SJSA1 (cell line): ENCODE results near the gene AK1. TPM values are rescaled to one million over a fixed set of nuclear protein-coding genes. Genes with fewer than 3 reads are reported as not detected.

Experiments used
- DNase-seq, 2 experiments: peaks; one replicate each; pipeline ENCODE4 v3.0.0-alpha.2; 2015 to 2020; ENCODE audit warnings: low spot score in 2 of 2, low read depth in 1 of 2
- H3K27ac ChIP-seq: fragments of 250-450 bp; sonication (Bioruptor Pico); 2 replicates; pipeline ENCODE4 v1.5.1; 2020; ENCODE audit warnings: mild to moderate bottlenecking, moderate library complexity
- H3K27me3 ChIP-seq: fragments of 250-450 bp; sonication (Bioruptor Pico); replicated peaks from 2 replicates; pipeline ENCODE4 v1.5.1; 2020; ENCODE audit warnings: mild to moderate bottlenecking, moderate library complexity
- H3K36me3 ChIP-seq: fragments of 250-450 bp; sonication (Bioruptor Pico); 2 replicates; pipeline ENCODE4 v1.5.1; 2020; ENCODE audit warnings: mild to moderate bottlenecking
- H3K4me1 ChIP-seq: fragments of 250-450 bp; sonication (Bioruptor Pico); replicated peaks from 2 replicates; pipeline ENCODE4 v1.6.1; 2021; ENCODE audit warnings: mild to moderate bottlenecking
- H3K4me3 ChIP-seq: fragments of 250-450 bp; sonication (Bioruptor Pico); 2 replicates; pipeline ENCODE4 v1.5.1; 2020; ENCODE audit warnings: mild to moderate bottlenecking
- H3K9me3 ChIP-seq: fragments of 250-450 bp; sonication (Bioruptor Pico); replicated peaks from 2 replicates; pipeline ENCODE4 v1.5.1; 2020; ENCODE audit warnings: mild to moderate bottlenecking
- total RNA-seq: library from RNA; depleted of rRNA; stranded (reverse); fragments of >200 nt; shearing (Covaris generic); gene quantifications from 2 replicates; pipeline ENCODE4 v1.2.3, GENCODE V29; 2014

Gene AK1
- total RNA-seq, 1 experiment from 2014 or later, result 32.6 TPM

- H3K9me3 ChIP-seq, result no peaks in the 10 kb centered on the region
- no peak overlapping the region for H3K27ac ChIP-seq
- peaks cover 20% of the 10 kb centered on the region for H3K4me1 ChIP-seq
- no peaks in the 10 kb centered on the region for H3K36me3 ChIP-seq
- H3K4me3 ChIP-seq, result no peak overlapping the region
- no peak for DNase-seq
- H3K27me3 ChIP-seq, result no peaks in the 10 kb centered on the region
These were observed 16.7 kb downstream of the AK1 start for GRCh38 chr9:127860779-127861178.

- Histone ChIP-seq H3K4me3 (no peak overlapping the region), H3K27me3 (no peaks in the 10 kb centered on the region), H3K36me3 (no peaks in the 10 kb centered on the region), H3K4me1 (peaks cover 20% of the 10 kb centered on the region), H3K9me3 (no peaks in the 10 kb centered on the region), H3K27ac (no peak overlapping the region)
- DNase-seq, result no peak
These were observed 17.2 kb downstream of the AK1 start for GRCh38 chr9:127860260-127860659.

DNA sequence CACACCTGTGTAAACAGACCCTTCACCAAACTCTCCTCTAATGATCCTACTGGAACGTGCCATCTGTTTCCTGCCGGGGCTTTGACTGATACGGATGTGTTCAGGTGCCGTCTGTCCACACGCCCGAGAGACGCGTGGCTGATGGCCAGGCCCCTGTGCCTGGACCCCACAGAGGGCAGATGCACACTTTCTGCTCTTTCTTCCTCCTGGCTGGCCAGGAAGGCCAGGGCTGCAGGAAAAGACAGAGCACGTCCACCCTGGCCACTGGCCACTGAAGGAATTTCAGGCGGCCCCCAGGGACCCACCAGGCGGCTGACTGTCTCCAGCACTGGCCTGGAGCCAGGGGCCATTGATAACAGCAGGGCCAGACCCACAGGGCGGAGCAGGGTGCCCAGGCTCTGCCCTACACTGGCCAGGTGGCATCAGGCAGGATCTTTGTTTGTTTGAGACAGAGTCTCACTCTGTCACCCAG, 19.4 kb downstream of the AK1 start:
- H3K9me3 ChIP-seq, result no peaks in the 10 kb centered on the region
- H3K27me3 ChIP-seq, result no peaks in the 10 kb centered on the region
- no peak overlapping the region for H3K27ac ChIP-seq
- DNase-seq, result peak in 1 of 2 experiments; percentile 19
- no peak overlapping the region for H3K4me3 ChIP-seq
- H3K4me1 ChIP-seq, result peaks cover 38% of the 10 kb centered on the region
- H3K36me3 ChIP-seq, result no peaks in the 10 kb centered on the region; the same call in 1 of the 2 replicates

GRCh38 chr9:127857278-127857677, 20.2 kb downstream of the AK1 start:
- no peak for DNase-seq
- H3K27me3 ChIP-seq, result no peaks in the 10 kb centered on the region

DNA sequence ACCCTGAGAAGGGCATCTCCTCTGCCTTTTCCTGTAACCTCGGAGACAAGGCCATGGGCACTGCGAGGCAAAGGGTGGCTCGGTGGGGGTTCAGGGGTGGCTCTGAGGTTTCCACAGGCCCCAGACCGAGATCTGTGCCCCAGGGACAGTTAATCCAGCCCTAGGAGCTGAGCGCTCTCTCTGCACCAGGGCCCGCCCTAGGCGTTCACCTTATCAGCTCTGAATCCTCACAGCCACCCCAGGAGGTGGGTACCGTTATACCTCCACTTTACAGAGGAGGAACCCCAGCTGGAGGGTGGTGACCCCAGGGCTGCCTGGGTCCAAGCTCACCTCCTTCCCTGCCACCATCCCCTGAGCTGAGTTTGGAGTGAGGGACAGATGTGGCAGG, 20.8 kb downstream of the AK1 start:
- no peak overlapping the region for H3K27ac ChIP-seq
- peaks cover 7% of the 10 kb centered on the region for H3K36me3 ChIP-seq
- no peaks in the 10 kb centered on the region for H3K27me3 ChIP-seq
- DNase-seq, result no peak
- H3K9me3 ChIP-seq, result no peaks in the 10 kb centered on the region
- peaks cover 36% of the 10 kb centered on the region for H3K4me1 ChIP-seq
- H3K4me3 ChIP-seq, result no peak overlapping the region

More at GRCh38 chr9:127857278-127857677, 20.2 kb downstream of the AK1 start:
- Histone ChIP-seq H3K36me3 (peaks cover 2% of the 10 kb centered on the region), H3K27ac (no peak overlapping the region), H3K4me1 (peaks cover 41% of the 10 kb centered on the region), H3K4me3 (no peak overlapping the region), H3K9me3 (no peaks in the 10 kb centered on the region)

GRCh38 chr9:127856094-127856728, 21.3 kb downstream of the AK1 start:
- Histone ChIP-seq H3K4me3 (no peak overlapping the region), H3K36me3 (peaks cover 12% of the 10 kb centered on the region), H3K4me1 (peaks cover 36% of the 10 kb centered on the region), H3K9me3 (no peaks in the 10 kb centered on the region), H3K27ac (no peak overlapping the region), H3K27me3 (no peaks in the 10 kb centered on the region)
- no peak for DNase-seq

DNA sequence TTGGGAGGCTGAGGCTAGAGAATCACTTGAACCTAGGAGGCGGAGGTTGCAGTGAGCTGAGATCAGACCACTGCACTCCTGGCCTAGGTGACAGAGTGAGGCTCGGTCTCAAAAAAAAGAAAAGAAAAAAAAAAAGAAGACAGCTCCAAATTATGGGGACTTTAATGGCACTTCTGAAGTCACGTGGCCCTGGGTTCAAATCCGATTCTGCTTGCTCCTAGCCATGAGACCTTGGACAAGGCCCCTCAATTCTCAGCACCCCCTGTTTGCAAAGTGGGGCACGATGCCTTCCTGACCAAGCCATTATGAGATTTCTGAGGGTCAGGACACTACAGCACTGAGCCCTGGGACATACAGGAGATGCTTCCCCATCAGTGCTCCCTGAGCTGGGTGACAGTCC, 22.0 kb downstream of the AK1 start:
- Histone ChIP-seq H3K4me3 (no peak overlapping the region), H3K27ac (no peak overlapping the region), H3K4me1 (peaks cover 36% of the 10 kb centered on the region), H3K9me3 (no peaks in the 10 kb centered on the region), H3K36me3 (peaks cover 15% of the 10 kb centered on the region), H3K27me3 (no peaks in the 10 kb centered on the region)
- no peak for DNase-seq

DNA sequence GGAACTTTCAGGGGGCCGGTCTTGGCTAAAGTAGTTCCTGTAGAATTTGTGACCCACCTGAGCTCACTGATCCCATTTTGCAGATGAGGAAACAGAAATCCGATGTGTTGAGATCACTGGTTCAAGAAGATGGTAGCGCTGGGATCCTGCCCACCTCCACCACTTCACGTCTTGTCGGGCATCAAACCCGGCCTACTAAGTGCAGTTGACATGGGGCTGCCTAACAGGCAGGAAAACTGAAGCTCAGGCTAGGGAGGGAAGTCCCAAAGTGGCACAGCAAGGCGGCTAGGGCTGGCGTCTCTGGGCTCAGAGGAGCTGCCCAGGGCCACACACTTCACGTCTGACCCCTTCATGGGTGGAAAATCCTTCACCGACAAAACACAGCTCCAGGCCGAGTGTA, 22.5 kb downstream of the AK1 start:
- Histone ChIP-seq H3K27ac (0 out of 2 replicates have a peak overlapping the region, but pooled peaks have one; percentile 32), H3K9me3 (no peaks in the 10 kb centered on the region), H3K4me1 (peaks cover 36% of the 10 kb centered on the region), H3K4me3 (no peak overlapping the region), H3K36me3 (peaks cover 16% of the 10 kb centered on the region), H3K27me3 (no peaks in the 10 kb centered on the region)
- DNase-seq, result no peak

- peak; percentile 56 to 78 for DNase-seq
- H3K36me3 ChIP-seq, result peaks cover 17% of the 10 kb centered on the region
- peak within 1 kb of the TSS; percentile 57 for H3K27ac ChIP-seq
- peak within 1 kb of the TSS; percentile 55 for H3K4me3 ChIP-seq
- peaks cover 36% of the 10 kb centered on the region for H3K4me1 ChIP-seq
- H3K9me3 ChIP-seq, result peaks cover 6% of the 10 kb centered on the region
- H3K27me3 ChIP-seq, result no peaks in the 10 kb centered on the region
These were observed 23.2 kb downstream of the AK1 start, which contains the start of gene ENG for GRCh38 chr9:127854184-127854806. ENG (minus strand) TSS chr9:127854658; CDS start chr9:127854355, 303 bp downstream.

DNA sequence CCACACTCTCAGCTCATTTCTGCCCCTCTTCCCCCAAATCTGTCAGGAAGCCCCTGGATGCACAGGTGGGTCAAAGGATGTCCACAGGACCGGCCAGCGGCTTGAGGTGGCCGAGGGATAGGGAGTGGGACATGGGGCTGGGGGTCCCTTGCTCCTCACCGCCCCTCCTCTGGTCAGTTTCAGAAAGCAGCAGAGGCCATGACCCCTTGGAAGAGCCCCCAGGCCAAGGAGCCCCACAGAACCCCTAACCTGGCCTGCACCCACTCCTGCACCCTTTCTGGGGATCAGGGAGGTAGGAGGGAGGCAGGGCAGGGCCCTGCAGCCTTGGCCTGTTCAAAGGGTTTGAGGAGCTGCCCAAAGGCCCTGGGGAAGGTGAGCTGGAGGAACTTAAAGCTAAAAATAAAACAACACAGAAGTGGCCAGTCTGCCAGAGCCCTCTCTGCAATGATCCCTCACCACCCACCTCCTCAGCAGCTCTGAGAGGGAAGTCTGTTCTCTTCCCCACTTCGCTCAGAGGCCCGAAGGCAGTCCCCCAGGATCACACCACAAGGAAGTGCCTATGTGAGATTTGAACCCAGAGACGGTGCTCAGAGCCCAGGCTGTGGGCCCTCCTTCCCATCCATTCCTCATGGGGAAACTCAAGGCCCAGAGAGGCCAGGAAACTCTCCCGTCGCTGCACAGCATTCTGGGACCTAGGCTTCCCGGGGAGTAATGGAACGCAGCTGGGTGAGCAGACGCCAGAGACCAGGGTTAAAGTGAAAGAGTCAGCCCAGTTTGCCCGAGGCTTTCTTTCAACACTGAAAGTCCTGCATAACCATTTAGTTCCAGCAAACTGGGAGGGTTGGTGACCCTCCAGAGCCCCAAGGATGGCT, 23.9 kb downstream of the AK1 start:
- H3K9me3 ChIP-seq, result peaks cover 9% of the 10 kb centered on the region
- peak overlapping the region; percentile 57 for H3K27ac ChIP-seq
- no peak for DNase-seq
- peaks cover 35% of the 10 kb centered on the region for H3K4me1 ChIP-seq
- H3K4me3 ChIP-seq, result peak overlapping the region; percentile 55
- peaks cover 24% of the 10 kb centered on the region for H3K36me3 ChIP-seq
- no peaks in the 10 kb centered on the region for H3K27me3 ChIP-seq

- H3K4me3 ChIP-seq, result no peak overlapping the region
- H3K4me1 ChIP-seq, result peaks cover 27% of the 10 kb centered on the region
- DNase-seq, result no peak
- H3K36me3 ChIP-seq, result peaks cover 27% of the 10 kb centered on the region
- H3K27ac ChIP-seq, result no peak overlapping the region
- H3K9me3 ChIP-seq, result peaks cover 9% of the 10 kb centered on the region
- no peaks in the 10 kb centered on the region for H3K27me3 ChIP-seq
These were observed 24.6 kb downstream of the AK1 start for GRCh38 chr9:127852829-127853228.

DNA sequence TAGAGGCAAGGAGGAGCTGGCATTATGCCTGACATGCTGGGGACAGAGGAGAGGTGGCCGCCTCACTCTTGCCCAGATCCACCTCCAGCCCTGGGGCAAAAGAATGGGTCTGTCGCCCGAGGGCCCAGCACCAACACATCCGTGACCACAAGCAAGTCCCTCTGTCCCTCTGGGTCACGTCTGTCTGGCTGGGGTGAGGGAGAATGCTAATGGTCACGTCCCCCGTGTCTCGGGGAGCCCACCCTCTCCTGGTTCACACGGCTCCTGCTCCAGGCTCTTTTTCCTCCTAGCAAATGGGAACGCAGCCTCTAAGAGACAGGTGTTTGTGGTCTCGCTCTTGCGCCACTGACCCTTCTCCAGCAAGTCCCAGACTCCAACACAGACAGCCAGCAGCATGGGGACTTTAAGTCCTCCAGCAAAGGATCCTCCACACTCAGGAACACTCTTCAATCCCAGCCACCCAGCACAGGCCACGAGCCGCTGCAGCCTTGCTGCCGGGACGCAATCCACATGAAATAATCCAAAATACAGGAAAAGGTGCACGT, 27.1 kb downstream of the AK1 start:
- Histone ChIP-seq H3K9me3 (peaks cover 9% of the 10 kb centered on the region), H3K27me3 (no peaks in the 10 kb centered on the region), H3K27ac (no peak overlapping the region), H3K36me3 (peaks cover 27% of the 10 kb centered on the region), H3K4me1 (peaks cover 22% of the 10 kb centered on the region), H3K4me3 (no peak overlapping the region)
- DNase-seq, result no peak

- Histone ChIP-seq H3K9me3 (peaks cover 9% of the 10 kb centered on the region), H3K4me3 (no peak overlapping the region), H3K27me3 (no peaks in the 10 kb centered on the region), H3K36me3 (peaks cover 27% of the 10 kb centered on the region), H3K4me1 (peaks cover 12% of the 10 kb centered on the region), H3K27ac (no peak overlapping the region)
- DNase-seq, result no peak
These were observed 28.5 kb downstream of the AK1 start for GRCh38 chr9:127848756-127849504.
